Measurements from ENCODE around the gene SST.

SST gene

DNA sequence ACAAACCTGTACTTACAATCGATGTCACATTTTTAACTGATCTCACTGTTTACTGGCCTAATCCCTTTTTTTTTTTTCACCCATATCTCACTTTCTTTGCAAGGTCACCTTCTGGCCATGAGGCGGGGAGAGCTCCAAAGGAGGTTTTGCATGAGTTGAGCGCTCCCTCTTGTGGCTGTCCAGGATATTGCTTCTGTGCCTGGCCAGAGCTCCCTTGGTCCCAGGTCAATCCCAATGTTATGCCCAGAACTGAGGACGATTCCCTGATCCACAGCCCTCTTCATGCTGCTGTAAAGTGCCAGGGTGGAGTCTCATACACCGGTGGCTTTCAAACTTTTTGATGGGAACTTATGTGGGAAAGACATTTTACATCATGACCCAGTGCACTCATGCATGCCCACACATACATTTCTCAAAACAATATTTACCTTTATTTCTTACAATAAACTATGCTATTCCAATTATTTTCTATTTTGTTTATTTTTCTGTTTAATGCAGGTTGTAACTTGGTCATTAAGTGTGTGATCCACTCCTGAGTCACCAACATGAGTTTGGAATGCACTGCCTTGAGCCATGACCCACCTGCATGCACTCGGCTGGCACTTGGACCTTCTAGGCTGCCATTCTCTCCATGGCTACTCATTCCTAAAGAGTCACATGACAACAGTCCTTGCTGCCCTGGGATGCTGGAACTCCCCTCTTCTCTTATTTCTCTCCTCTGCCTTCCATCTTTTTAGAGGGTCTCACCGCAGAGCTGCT lies 9.6 kb upstream of the SST start:
- peak; percentile 68 for DNase-seq (ENCODE audit: extremely low spot score)
- TF ChIP-seq BHLHE40 (IDR thresholded peaks at IDR 0.05; ENCODE audit: borderline replicate concordance) (no peak), ZNF384 (IDR thresholded peaks at IDR 0.05) (peak; percentile 85)
- ChIA-PET POLR2A (interaction anchor here (1.2 kb wide), 1 partner anchor 361 kb away, joined by 5 read pairs; no protein-coding TSS in a partner anchor), CTCF (interaction anchor here (0.6 to 4.9 kb wide), 17 partner anchors 9 to 661 kb away, joined by 3 to 119 read pairs (median 5); no protein-coding TSS in a partner anchor)

DNA sequence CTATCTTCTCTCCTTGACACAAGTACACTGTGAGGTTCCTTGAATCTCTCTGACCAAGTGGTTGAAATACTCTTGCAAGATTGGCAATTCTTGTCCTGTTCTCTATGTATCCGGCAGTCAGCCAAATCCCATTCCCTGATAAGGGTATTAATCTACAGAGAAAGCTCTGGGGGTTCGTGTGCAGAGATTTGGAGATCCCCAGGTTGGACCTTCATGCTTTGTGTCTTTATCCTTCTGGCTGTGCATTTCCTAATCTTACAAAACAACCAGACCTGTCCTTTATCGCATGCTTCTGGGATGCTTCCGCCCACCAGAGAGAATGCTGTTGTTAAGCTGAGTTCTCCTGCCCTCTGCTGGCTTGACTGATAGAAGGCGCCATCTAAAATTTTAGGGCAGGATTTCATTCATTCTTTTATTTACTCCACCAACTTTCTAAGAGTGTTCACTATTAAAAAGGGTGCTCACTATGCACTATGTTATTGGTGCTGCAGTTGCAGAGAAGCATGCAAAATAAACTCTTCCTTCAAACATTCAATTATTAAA lies 8.6 kb upstream of the SST start:
- no peak for TF ChIP-seq SUZ12 (IDR thresholded peaks at IDR 0.05)
- no peak for TF ChIP-seq PKNOX1 (IDR thresholded peaks at IDR 0.05)
- TF ChIP-seq TARDBP (IDR thresholded peaks at IDR 0.05): no peak
- TF ChIP-seq FOXA1 (IDR thresholded peaks at IDR 0.05): no peak
- no peak for TF ChIP-seq LEF1 (IDR thresholded peaks at IDR 0.05; ENCODE audit: borderline replicate concordance)
- DNase-seq (ENCODE audit: extremely low spot score): peak; percentile 32
- CTCF ChIA-PET: interaction anchor here (0.6 to 4.9 kb wide), 12 partner anchors 11 to 660 kb away, joined by 3 to 119 read pairs (median 5); no protein-coding TSS in a partner anchor
- POLR2A ChIA-PET: interaction anchor here (1.2 kb wide), 1 partner anchor 360 kb away, joined by 5 read pairs; no protein-coding TSS in a partner anchor

DNA sequence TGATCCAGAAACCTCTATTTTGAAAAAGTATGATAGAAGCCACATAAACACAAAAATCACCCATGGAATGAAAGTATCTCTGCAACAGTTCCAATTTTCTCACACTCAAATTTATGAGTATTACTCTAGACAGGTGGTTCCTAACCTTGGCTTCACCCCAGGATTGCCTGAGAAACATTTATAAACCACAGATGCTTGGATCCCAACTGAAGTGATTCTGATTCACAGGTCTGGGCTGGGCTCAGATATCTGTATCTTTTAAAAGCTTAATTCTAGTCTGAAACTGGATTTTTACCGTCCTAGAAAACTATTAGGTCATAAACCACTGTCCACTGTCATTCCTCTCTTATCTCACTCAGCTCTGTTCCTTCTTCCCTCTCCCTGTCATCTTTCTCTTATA lies 7.4 kb upstream of the SST start:
- TF ChIP-seq ELF4 (IDR thresholded peaks at IDR 0.05): no peak
- no peak for TF ChIP-seq SUZ12 (IDR thresholded peaks at IDR 0.05)
- TF ChIP-seq FOXM1 (IDR thresholded peaks at IDR 0.05; ENCODE audit: borderline replicate concordance): no peak
- no peak for TF ChIP-seq L3MBTL2 (conservative IDR thresholded peaks at IDR 0.05)
- TF ChIP-seq CTBP1 (IDR thresholded peaks at IDR 0.05; ENCODE audit: borderline replicate concordance): no peak
- no peak for TF ChIP-seq FOXA1 (IDR thresholded peaks at IDR 0.05)
- TF ChIP-seq SP1 (IDR thresholded peaks at IDR 0.05): no peak
- TF ChIP-seq TARDBP (IDR thresholded peaks at IDR 0.05): no peak
- TF ChIP-seq LEF1 (IDR thresholded peaks at IDR 0.05; ENCODE audit: borderline replicate concordance): no peak
- TF ChIP-seq ARNT (IDR thresholded peaks at IDR 0.05): no peak
- no peak for TF ChIP-seq BHLHE40 (IDR thresholded peaks at IDR 0.05; ENCODE audit: borderline replicate concordance)
- TF ChIP-seq HDGF (IDR thresholded peaks at IDR 0.05; ENCODE audit: borderline replicate concordance): no peak
- TF ChIP-seq PKNOX1 (IDR thresholded peaks at IDR 0.05): no peak
- no peak for TF ChIP-seq ZNF384 (IDR thresholded peaks at IDR 0.05)
- no peak for TF ChIP-seq FOXK2 (IDR thresholded peaks at IDR 0.05)
- TF ChIP-seq NFRKB (IDR thresholded peaks at IDR 0.05): no peak
- no peak for DNase-seq (ENCODE audit: extremely low spot score)
- ChIA-PET POLR2A (no interaction called here), CTCF (interaction anchor here (0.7 to 4.9 kb wide), 2 partner anchors 166 to 359 kb away, joined by 6 to 119 read pairs; no protein-coding TSS in a partner anchor)

DNA sequence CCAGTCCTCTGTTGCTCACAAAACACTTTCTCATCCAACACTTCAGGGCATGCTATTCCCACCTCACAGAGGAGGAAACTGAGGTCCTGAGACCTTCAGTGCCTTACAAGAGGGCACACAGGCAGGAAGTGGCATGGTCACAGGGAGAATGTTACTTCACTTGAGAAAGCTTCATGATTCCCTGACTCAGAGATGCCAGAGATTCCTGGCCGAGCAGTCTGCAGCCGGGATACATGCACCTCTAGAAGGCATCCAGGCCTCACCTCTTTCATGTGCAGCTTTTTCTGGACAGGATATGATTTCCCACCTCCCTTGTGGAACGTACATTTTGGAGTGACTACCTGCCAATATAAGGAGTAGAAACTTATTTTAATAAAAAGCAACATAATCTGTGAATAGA lies 2.8 kb upstream of the SST start:
- DNase-seq (ENCODE audit: extremely low spot score): no peak
- CTCF ChIA-PET: no interaction called here
- no peak for TF ChIP-seq ARNT (IDR thresholded peaks at IDR 0.05)
- TF ChIP-seq FOXK2 (IDR thresholded peaks at IDR 0.05): no peak
- TF ChIP-seq SUZ12 (IDR thresholded peaks at IDR 0.05): no peak
- no peak for TF ChIP-seq ELF4 (IDR thresholded peaks at IDR 0.05)
- no peak for TF ChIP-seq FOXA1 (IDR thresholded peaks at IDR 0.05)
- no peak for TF ChIP-seq ZNF384 (IDR thresholded peaks at IDR 0.05)
- no peak for TF ChIP-seq NFRKB (IDR thresholded peaks at IDR 0.05)
- TF ChIP-seq BHLHE40 (IDR thresholded peaks at IDR 0.05; ENCODE audit: borderline replicate concordance): no peak
- no peak for TF ChIP-seq SP1 (IDR thresholded peaks at IDR 0.05)
- no peak for TF ChIP-seq L3MBTL2 (conservative IDR thresholded peaks at IDR 0.05)
- TF ChIP-seq CTBP1 (IDR thresholded peaks at IDR 0.05; ENCODE audit: borderline replicate concordance): no peak
- TF ChIP-seq PKNOX1 (IDR thresholded peaks at IDR 0.05): no peak
- POLR2A ChIA-PET: no interaction called here

- TF ChIP-seq TARDBP (IDR thresholded peaks at IDR 0.05) (no peak), LEF1 (IDR thresholded peaks at IDR 0.05; ENCODE audit: borderline replicate concordance) (no peak), BHLHE40 (IDR thresholded peaks at IDR 0.05; ENCODE audit: borderline replicate concordance) (no peak)
- no peak for DNase-seq (ENCODE audit: extremely low spot score)
- CTCF ChIA-PET: interaction anchor here (1.0 to 1.3 kb wide), 2 partner anchors 12 to 13 kb away, joined by 3 to 8 read pairs; no protein-coding TSS in a partner anchor
- POLR2A ChIA-PET: no interaction called here
Observed at GRCh38 chr3:187667526-187667925, 2.7 kb downstream of the SST start.

DNA sequence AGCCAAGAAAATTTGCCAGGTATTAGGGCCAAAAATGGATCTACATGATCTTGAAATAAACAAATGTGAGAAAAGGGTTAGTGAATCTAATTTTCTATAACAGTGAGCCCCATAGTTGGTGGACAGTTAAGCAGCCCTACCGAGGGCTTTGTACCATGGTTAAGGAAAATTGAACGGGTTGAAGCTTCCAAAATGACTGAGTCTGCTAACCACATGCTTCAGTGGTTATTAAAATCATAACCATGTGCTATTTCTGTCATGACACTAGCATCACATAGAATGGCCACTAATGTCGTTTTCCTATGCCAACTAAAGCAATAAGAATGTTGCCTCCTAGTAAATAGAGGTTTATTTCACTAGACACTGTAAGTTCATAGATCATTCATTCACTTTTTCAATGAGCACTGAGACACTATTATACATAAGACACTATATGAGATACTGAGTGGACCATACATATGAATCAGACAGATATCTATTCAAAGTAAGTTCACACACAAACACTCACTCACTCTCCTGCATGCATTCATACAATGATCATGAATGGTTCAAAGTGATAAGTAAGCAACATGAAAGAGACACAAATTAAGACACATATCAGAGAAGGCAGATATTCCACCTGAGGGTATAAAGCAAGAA lies 4.3 kb downstream of the SST start:
- CTCF ChIA-PET: no interaction called here
- TF ChIP-seq HDGF (IDR thresholded peaks at IDR 0.05; ENCODE audit: borderline replicate concordance): no peak
- TF ChIP-seq ZNF384 (IDR thresholded peaks at IDR 0.05): no peak
- no peak for TF ChIP-seq FOXM1 (IDR thresholded peaks at IDR 0.05; ENCODE audit: borderline replicate concordance)
- TF ChIP-seq CTBP1 (IDR thresholded peaks at IDR 0.05; ENCODE audit: borderline replicate concordance): no peak
- no peak for TF ChIP-seq BHLHE40 (IDR thresholded peaks at IDR 0.05; ENCODE audit: borderline replicate concordance)
- TF ChIP-seq PKNOX1 (IDR thresholded peaks at IDR 0.05): no peak
- no peak for TF ChIP-seq FOXA1 (IDR thresholded peaks at IDR 0.05)
- TF ChIP-seq TARDBP (IDR thresholded peaks at IDR 0.05): no peak
- no peak for TF ChIP-seq NFRKB (IDR thresholded peaks at IDR 0.05)
- no peak for TF ChIP-seq SUZ12 (IDR thresholded peaks at IDR 0.05)
- TF ChIP-seq SP1 (IDR thresholded peaks at IDR 0.05): no peak
- no peak for TF ChIP-seq ARNT (IDR thresholded peaks at IDR 0.05)
- no peak for TF ChIP-seq LEF1 (IDR thresholded peaks at IDR 0.05; ENCODE audit: borderline replicate concordance)
- no peak for TF ChIP-seq ELF4 (IDR thresholded peaks at IDR 0.05)
- TF ChIP-seq FOXK2 (IDR thresholded peaks at IDR 0.05): no peak

More for the DNA sequence above, 4.3 kb downstream of the SST start:
- no peak for DNase-seq (ENCODE audit: extremely low spot score)
- POLR2A ChIA-PET: no interaction called here

Measured in HEK293T (cell line).